Measurements from ENCODE around the gene BLZF1.

GRCh38 chr1:169390303-169390702 lies 22.3 kb downstream of the BLZF1 start:
- no peak for TF ChIP-seq CTCF (IDR thresholded peaks at IDR 0.05; ENCODE audit: low read depth, low read length)
- no peak for TF ChIP-seq MAX (IDR thresholded peaks at IDR 0.05; ENCODE audit: low read depth, low read length)
- no peak for TF ChIP-seq POLR2A (IDR thresholded peaks at IDR 0.05; ENCODE audit: extremely low read depth, insufficient read length)

All from NB4 (cell line).